Mesenchymal stem cell (in vitro differentiated cells and primary cell): ENCODE data around the gene HINT1.
A peak's percentile ranks its signal among the peaks of the same experiment; 100 is the strongest.

Source experiments
- DNase-seq: peaks from one replicate; pipeline ENCODE4 v3.0.0-alpha.2; 2013
- H2AFZ ChIP-seq: one replicate; pipeline ENCODE4 v1.6.1; 2013; ENCODE audit warnings: low read depth, mild to moderate bottlenecking, control low read depth, inconsistent platforms, low read length, moderate library complexity
- H2AK5ac ChIP-seq: 2 replicates; pipeline ENCODE4 v1.6.1; 2013; ENCODE audit warnings: low read length, moderate library complexity, mild to moderate bottlenecking, inconsistent platforms; ENCODE audit not compliant: severe bottlenecking
- H2BK120ac ChIP-seq: one replicate; pipeline ENCODE4 v1.6.1; 2013; ENCODE audit warnings: low read depth, mild to moderate bottlenecking, inconsistent platforms, low read length, moderate library complexity
- H2BK12ac ChIP-seq, 2 experiments: one replicate each; pipeline ENCODE4 v1.6.1; 2013; ENCODE audit warnings: inconsistent platforms in 2 of 2, low read length in 2 of 2, mild to moderate bottlenecking in 2 of 2, moderate library complexity in 2 of 2, control low read depth in 1 of 2
- H2BK15ac ChIP-seq: one replicate; pipeline ENCODE4 v1.6.1; 2013; ENCODE audit warnings: mild to moderate bottlenecking, low read depth, inconsistent platforms; ENCODE audit not compliant: poor library complexity, severe bottlenecking
- H2BK5ac ChIP-seq: 2 replicates; pipeline ENCODE4 v1.6.1; 2013; ENCODE audit warnings: low read depth, mild to moderate bottlenecking, low read length, control low read depth, inconsistent platforms; ENCODE audit not compliant: poor library complexity, severe bottlenecking
- H3K14ac ChIP-seq, 2 experiments: one replicate each; pipeline ENCODE4 v1.6.1; 2013; ENCODE audit warnings: inconsistent platforms in 2 of 2, low read length in 2 of 2, control low read depth in 1 of 2, mild to moderate bottlenecking in 1 of 2, moderate library complexity in 1 of 2
- H3K18ac ChIP-seq, 2 experiments: one replicate each; pipeline ENCODE4 v1.6.1; 2013; ENCODE audit warnings: inconsistent platforms in 2 of 2, low read length in 2 of 2, control low read depth in 1 of 2, low read depth in 1 of 2, mild to moderate bottlenecking in 1 of 2
- H3K23ac ChIP-seq, 2 experiments: one replicate each; pipeline ENCODE4 v1.6.1; 2013; ENCODE audit warnings: inconsistent platforms in 2 of 2, low read length in 2 of 2, mild to moderate bottlenecking in 2 of 2, moderate library complexity in 2 of 2, control low read depth in 1 of 2
- H3K27ac ChIP-seq: 2 replicates; pipeline ENCODE4 v1.5.1; 2013; ENCODE audit warnings: mild to moderate bottlenecking, moderate library complexity, low read length, control low read depth, inconsistent platforms; ENCODE audit not compliant: poor library complexity, severe bottlenecking
- H3K27me3 ChIP-seq, 2 experiments: 2 replicates each; pipeline versions ENCODE4 v1.6.1 to v1.7.0; 2013; ENCODE audit warnings: low read length in 2 of 2, mild to moderate bottlenecking in 2 of 2, moderate library complexity in 2 of 2, control low read depth in 1 of 2, inconsistent platforms in 1 of 2; ENCODE audit not compliant: control insufficient read depth in 1 of 2, insufficient read depth in 1 of 2
- H3K36me3 ChIP-seq, 2 experiments: 2 replicates each; pipeline versions ENCODE4 v1.6.1 to v1.7.0; 2013; ENCODE audit warnings: low read length in 2 of 2, control low read depth in 1 of 2, inconsistent platforms in 1 of 2, low read depth in 1 of 2, mild to moderate bottlenecking in 1 of 2; ENCODE audit not compliant: insufficient read depth in 2 of 2, control insufficient read depth in 1 of 2
- H3K4ac ChIP-seq, 2 experiments: one replicate each; pipeline ENCODE4 v1.6.1; 2013; ENCODE audit warnings: inconsistent platforms in 2 of 2, low read length in 2 of 2, mild to moderate bottlenecking in 2 of 2, moderate library complexity in 2 of 2, control low read depth in 1 of 2, low read depth in 1 of 2
- H3K4me1 ChIP-seq: 2 replicates; pipeline ENCODE4 v1.6.1; 2013; ENCODE audit warnings: low read depth, low read length, control low read depth; ENCODE audit not compliant: control insufficient read depth, insufficient read depth
- H3K4me2 ChIP-seq: 2 replicates; pipeline ENCODE4 v1.6.1; 2013; ENCODE audit warnings: low read length, mild to moderate bottlenecking, inconsistent platforms; ENCODE audit not compliant: poor library complexity, severe bottlenecking
- H3K4me3 ChIP-seq, 2 experiments: 2 replicates each; pipeline versions ENCODE4 v1.5.1 to v1.7.0; 2013; ENCODE audit warnings: low read length in 2 of 2, mild to moderate bottlenecking in 2 of 2, control low read depth in 1 of 2, low read depth in 1 of 2; ENCODE audit not compliant: insufficient read depth in 1 of 2
- H3K79me1 ChIP-seq: replicated peaks from 2 replicates; pipeline ENCODE4 v1.6.1; 2013; ENCODE audit warnings: mild to moderate bottlenecking, control low read depth, low read length, inconsistent platforms; ENCODE audit not compliant: poor library complexity, severe bottlenecking
- H3K9ac ChIP-seq: 2 replicates; pipeline ENCODE4 v1.7.0; 2013; ENCODE audit warnings: mild to moderate bottlenecking, low read length, moderate library complexity
- H3K9me3 ChIP-seq: 2 replicates; pipeline ENCODE4 v1.7.0; 2013; ENCODE audit warnings: mild to moderate bottlenecking, low read length; ENCODE audit not compliant: control insufficient read depth
- H4K8ac ChIP-seq: one replicate; pipeline ENCODE4 v1.6.1; 2013; ENCODE audit warnings: inconsistent platforms, mild to moderate bottlenecking, low read length, moderate library complexity
- H4K91ac ChIP-seq: one replicate; pipeline ENCODE4 v1.6.1; 2013; ENCODE audit warnings: mild to moderate bottlenecking, low read length, inconsistent platforms
- WGBS: methylation state at CpG from one replicate; pipeline ENCODE4 v1.1.7; 2013; ENCODE audit warnings: mixed read lengths; 5-methylcytosine and 5-hydroxymethylcytosine counted together

Gene HINT1

DNA sequence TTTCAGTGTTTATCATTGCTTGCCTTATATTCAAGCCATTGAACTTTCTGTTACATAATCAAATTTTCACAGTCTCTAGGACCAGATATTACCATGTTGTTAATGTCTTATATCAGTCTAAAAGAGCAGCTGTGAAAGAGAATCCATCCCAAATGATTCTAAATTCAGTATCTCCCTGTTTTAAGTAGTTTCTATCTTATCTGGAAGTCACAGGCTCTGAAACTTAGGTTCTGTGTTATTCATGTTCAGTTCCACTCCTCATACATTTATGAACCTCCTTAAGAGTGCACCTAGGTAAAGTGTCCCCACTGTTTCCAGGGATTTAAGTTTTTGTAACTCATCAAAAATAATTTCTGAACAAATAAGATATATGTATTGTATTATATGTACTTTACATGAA, 15.4 kb upstream of the HINT1 start:
- H4K8ac ChIP-seq = no peak overlapping the region
- H3K27me3 ChIP-seq = no peaks in the 10 kb centered on the region
- no peak overlapping the region for H3K4me2 ChIP-seq
- no peak overlapping the region for H3K9ac ChIP-seq
- H2AFZ ChIP-seq = no peak overlapping the region
- H3K23ac ChIP-seq = no peak overlapping the region
- no peaks in the 10 kb centered on the region for H3K4me1 ChIP-seq
- H2BK120ac ChIP-seq = no peak overlapping the region
- H3K9me3 ChIP-seq = no peaks in the 10 kb centered on the region
- H3K14ac ChIP-seq = no peak overlapping the region
- H2BK5ac ChIP-seq = no peak overlapping the region
- H3K4me3 ChIP-seq = no peak overlapping the region
- H3K36me3 ChIP-seq = peaks cover 0 to 7% of the 10 kb centered on the region in 2 experiments
- no peak overlapping the region for H2AK5ac ChIP-seq
- H3K79me1 ChIP-seq = peaks cover 1% of the 10 kb centered on the region
- H3K4ac ChIP-seq = no peak overlapping the region
- no peak overlapping the region for H2BK12ac ChIP-seq
- H4K91ac ChIP-seq = no peak overlapping the region
- DNase-seq = no peak
- no peak overlapping the region for H3K27ac ChIP-seq
- no peak overlapping the region for H3K18ac ChIP-seq
- H2BK15ac ChIP-seq = no peak overlapping the region

DNA sequence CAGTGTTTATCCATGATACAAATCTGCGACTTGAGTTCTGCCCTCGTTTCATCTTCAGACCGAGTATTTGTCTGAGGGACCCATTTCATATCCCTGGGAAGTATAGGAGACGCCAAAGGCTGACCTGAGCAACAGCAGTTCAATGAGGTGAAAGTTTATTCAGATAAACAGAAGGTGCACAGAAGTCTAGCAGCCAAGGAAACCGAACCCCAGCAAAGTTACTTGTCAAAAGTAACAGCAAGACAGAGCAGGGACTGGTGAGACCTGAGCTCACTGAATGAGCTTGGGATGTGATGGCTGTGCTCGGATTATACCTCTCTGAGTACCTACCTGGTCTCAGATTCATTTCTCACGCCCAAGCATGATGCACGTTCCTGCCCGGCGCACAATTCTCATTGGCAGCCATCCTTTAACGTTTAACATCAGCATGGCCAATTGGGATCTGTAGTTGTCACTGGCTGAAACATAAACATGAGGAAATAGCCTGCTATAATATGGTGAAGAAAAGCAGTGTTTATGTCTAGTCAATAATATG, 6.3 kb upstream of the HINT1 start:
- 6% methylated on average over 9 of the region's 11 CpGs for WGBS
- Histone ChIP-seq H2BK15ac (no peak overlapping the region), H3K9ac (peak overlapping the region; percentile 88), H2BK12ac (no peak overlapping the region), H3K27me3 (no peaks in the 10 kb centered on the region), H3K18ac (no peak overlapping the region), H3K4me2 (peak overlapping the region; percentile 92), H4K8ac (peak overlapping the region; percentile 4), H2BK5ac (no peak overlapping the region), H3K4me3 (peak overlapping the region; percentile 62 to 89), H4K91ac (no peak overlapping the region), H3K23ac (no peak overlapping the region), H3K4ac (no peak overlapping the region), H3K36me3 (no peaks in the 10 kb centered on the region), H3K14ac (no peak overlapping the region), H3K9me3 (no peaks in the 10 kb centered on the region), H2AK5ac (no peak overlapping the region), H2AFZ (peak overlapping the region; percentile 62), H2BK120ac (no peak overlapping the region), H3K79me1 (peaks cover 19% of the 10 kb centered on the region), H3K27ac (no peak overlapping the region), H3K4me1 (peaks cover 3% of the 10 kb centered on the region)
- DNase-seq = no peak

DNA sequence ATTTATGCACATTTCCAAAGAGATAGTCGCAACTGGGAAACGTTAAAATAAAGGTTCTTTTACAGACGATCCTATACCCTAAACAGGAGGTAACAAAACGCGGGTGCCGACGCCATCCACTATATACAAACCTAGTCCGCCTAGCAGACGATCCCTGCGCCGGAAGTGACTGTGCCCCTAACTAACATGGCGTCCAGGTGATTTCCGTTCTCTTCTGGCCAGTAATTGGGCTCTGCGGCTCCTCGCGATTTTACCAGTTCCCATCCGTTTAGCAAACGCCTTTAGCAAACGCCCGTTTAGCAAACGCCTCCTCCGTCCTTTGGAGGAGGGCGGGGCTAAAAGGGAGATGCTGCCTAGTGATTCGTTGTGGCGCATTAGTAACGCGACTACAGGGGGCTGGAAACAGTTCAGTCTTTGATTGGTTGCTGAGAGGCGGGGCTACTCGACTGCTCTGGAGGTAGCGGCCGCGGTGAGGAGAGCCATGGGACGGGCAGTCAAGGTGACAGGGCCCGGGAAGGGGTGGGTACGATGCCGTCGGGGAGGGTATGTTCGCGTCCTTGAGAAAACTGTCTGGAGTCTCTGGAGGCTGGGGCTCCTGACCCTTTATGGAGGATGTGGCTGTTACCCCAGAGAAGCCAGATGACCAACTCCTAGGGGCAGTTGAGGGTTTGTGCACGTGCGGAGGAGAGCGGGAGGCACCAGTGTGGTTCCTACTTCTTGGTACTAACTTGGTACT, 5.7 kb upstream of the HINT1 start, which contains the start of gene LYRM7:
TSS of gene LYRM7 (plus strand) at position 405 of the 736 bp plus-strand sequence. CDS start at position 482, 77 bp downstream.
- Histone ChIP-seq H2BK15ac (no peak within 1 kb of the TSS), H4K8ac (peak within 1 kb of the TSS; percentile 19), H2BK5ac (no peak within 1 kb of the TSS), H3K27ac (peak within 1 kb of the TSS; percentile 54), H3K4me3 (peak within 1 kb of the TSS; percentile 62 to 89), H2AFZ (peak within 1 kb of the TSS; percentile 62), H3K36me3 (no peaks in the 10 kb centered on the region), H3K4me2 (peak within 1 kb of the TSS; percentile 92), H2BK120ac (peak within 1 kb of the TSS; percentile 34), H3K9ac (peak within 1 kb of the TSS; percentile 91), H3K4me1 (peaks cover 3% of the 10 kb centered on the region), H3K79me1 (peaks cover 19% of the 10 kb centered on the region), H3K9me3 (no peaks in the 10 kb centered on the region), H3K27me3 (no peaks in the 10 kb centered on the region), H2AK5ac (peak within 1 kb of the TSS; percentile 54), H3K4ac (peak within 1 kb of the TSS; percentile 30 to 51), H4K91ac (no peak within 1 kb of the TSS), H2BK12ac (no peak within 1 kb of the TSS), H3K14ac (peak within 1 kb of the TSS in 1 of 2 experiments; percentile 36), H3K23ac (no peak within 1 kb of the TSS), H3K18ac (peak within 1 kb of the TSS; percentile 11 to 62)
- WGBS = under 1% methylated on average over 39 of the region's 42 CpGs
- DNase-seq = peak; percentile 100

DNA sequence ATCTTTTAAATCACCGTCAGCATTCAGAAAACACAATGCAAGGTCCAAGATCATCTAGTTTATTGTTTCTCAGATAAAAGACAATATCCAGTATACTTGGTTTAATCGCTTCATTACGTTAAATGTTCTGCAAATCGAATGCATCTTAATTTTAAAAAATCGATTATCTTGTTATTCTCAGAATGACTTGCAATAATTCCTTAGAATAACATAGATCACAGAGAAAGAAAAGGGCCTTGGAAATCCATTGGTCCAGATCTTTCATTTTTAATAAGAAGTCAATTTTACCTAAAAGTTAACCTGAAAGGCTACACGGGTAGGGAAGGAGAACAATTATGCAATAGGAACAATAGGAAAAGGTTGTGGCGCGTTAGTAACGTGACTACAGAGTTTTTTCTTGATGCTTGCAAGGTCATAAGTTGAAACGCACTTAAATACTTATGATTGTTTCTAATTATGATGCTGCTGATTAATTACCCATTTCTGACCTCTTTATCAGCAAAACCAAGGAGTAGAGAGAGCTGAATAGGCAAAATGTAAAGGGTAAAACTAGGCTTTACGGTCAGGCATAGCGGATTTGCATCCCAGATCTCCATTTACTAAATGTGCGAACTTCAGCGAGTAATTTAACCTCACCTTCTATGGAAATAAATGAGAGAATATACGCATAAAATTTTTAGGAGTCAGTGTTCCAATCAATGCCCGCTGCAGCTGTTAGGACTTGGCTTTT, 4.9 kb upstream of the HINT1 start:
- Histone ChIP-seq H2BK120ac (peak overlapping the region; percentile 34), H3K4me1 (peaks cover 3% of the 10 kb centered on the region), H3K9ac (peak overlapping the region; percentile 91), H3K36me3 (no peaks in the 10 kb centered on the region), H3K14ac (peak overlapping the region in 1 of 2 experiments; percentile 36), H3K4ac (peak overlapping the region; percentile 30 to 51), H3K9me3 (no peaks in the 10 kb centered on the region), H3K27ac (peak overlapping the region; percentile 54), H3K79me1 (peaks cover 19% of the 10 kb centered on the region), H4K91ac (no peak overlapping the region), H2AK5ac (peak overlapping the region; percentile 54), H2BK12ac (no peak overlapping the region), H4K8ac (peak overlapping the region; percentile 19), H2AFZ (no peak overlapping the region), H3K23ac (no peak overlapping the region), H2BK5ac (no peak overlapping the region), H3K4me3 (peak overlapping the region in 1 of 2 experiments; percentile 89), H2BK15ac (no peak overlapping the region), H3K27me3 (no peaks in the 10 kb centered on the region), H3K4me2 (peak overlapping the region; percentile 90), H3K18ac (peak overlapping the region in 1 of 2 experiments; percentile 62)
- no peak for DNase-seq
- WGBS = 32% methylated on average over 12 of the region's 16 CpGs
